Stimulated activated memory B cell treated with anti-CD40 and anti-IgM and Interleukin-4, amounts not matched to agents 10 μg/mL and 1 μg/mL and 100 μg/mL, for 72 hours (primary cell): ENCODE results near the gene TSN.
A peak's percentile ranks its signal among the peaks of the same experiment; 100 is the strongest.

ENCODE experiments used
- ATAC-seq: fragments of 150-1000 bp; cut with Tn5 transposase; 2 replicates; pipeline ENCODE4 v1.10.0; 2021
- H3K27ac Mint-ChIP-seq: one replicate; pipeline ENCODE4 v1.8.0; 2022; ENCODE audit warnings: mild to moderate bottlenecking, mixed read lengths
- H3K27me3 Mint-ChIP-seq: one replicate; pipeline ENCODE4 v1.8.0; 2022; ENCODE audit warnings: mixed read lengths
- H3K36me3 Mint-ChIP-seq: one replicate; pipeline ENCODE4 v1.8.0; 2022; ENCODE audit warnings: mixed read lengths
- H3K4me1 Mint-ChIP-seq: one replicate; pipeline ENCODE4 v1.8.0; 2022; ENCODE audit warnings: mixed read lengths
- H3K4me3 Mint-ChIP-seq: one replicate; pipeline ENCODE4 v1.8.0; 2022; ENCODE audit warnings: mild to moderate bottlenecking, moderate library complexity, mixed read lengths
- H3K9me3 Mint-ChIP-seq: one replicate; pipeline ENCODE4 v1.8.0; 2022; ENCODE audit warnings: mixed read lengths

TSN gene

GRCh38 chr2:121776885-121777698, 21.6 kb downstream of the TSN start:
- H3K27me3 Mint-ChIP-seq: no peaks in the 10 kb centered on the region
- H3K9me3 Mint-ChIP-seq: no peaks in the 10 kb centered on the region
- H3K27ac Mint-ChIP-seq: no peak overlapping the region
- ATAC-seq: no peak
- H3K4me3 Mint-ChIP-seq: no peak overlapping the region
- no peaks in the 10 kb centered on the region for H3K36me3 Mint-ChIP-seq
- H3K4me1 Mint-ChIP-seq: no peaks in the 10 kb centered on the region

GRCh38 chr2:121777699-121778058, 22.2 kb downstream of the TSN start:
- ATAC-seq: no peak
- Mint-ChIP-seq H3K4me1 (no peaks in the 10 kb centered on the region), H3K27ac (no peak overlapping the region), H3K36me3 (no peaks in the 10 kb centered on the region), H3K9me3 (no peaks in the 10 kb centered on the region), H3K4me3 (no peak overlapping the region), H3K27me3 (no peaks in the 10 kb centered on the region)

- Mint-ChIP-seq H3K9me3 (no peaks in the 10 kb centered on the region), H3K4me1 (no peaks in the 10 kb centered on the region), H3K4me3 (no peak overlapping the region), H3K36me3 (no peaks in the 10 kb centered on the region), H3K27me3 (no peaks in the 10 kb centered on the region), H3K27ac (no peak overlapping the region)
- ATAC-seq: no peak
Observed at GRCh38 chr2:121778741-121779487, 23.5 kb downstream of the TSN start.

- Mint-ChIP-seq H3K27me3 (no peaks in the 10 kb centered on the region), H3K4me1 (no peaks in the 10 kb centered on the region), H3K27ac (no peak overlapping the region), H3K36me3 (no peaks in the 10 kb centered on the region), H3K9me3 (no peaks in the 10 kb centered on the region), H3K4me3 (no peak overlapping the region)
- no peak for ATAC-seq
Observed at GRCh38 chr2:121783180-121783579, 27.7 kb downstream of the TSN start.

- H3K36me3 Mint-ChIP-seq: no peaks in the 10 kb centered on the region
- peaks cover 28% of the 10 kb centered on the region for H3K27me3 Mint-ChIP-seq
- ATAC-seq: no peak
- no peak overlapping the region for H3K4me3 Mint-ChIP-seq
- H3K4me1 Mint-ChIP-seq: no peaks in the 10 kb centered on the region
- H3K9me3 Mint-ChIP-seq: no peaks in the 10 kb centered on the region
- H3K27ac Mint-ChIP-seq: no peak overlapping the region
Observed at GRCh38 chr2:121788685-121789084, 33.2 kb downstream of the TSN start.

- no peak overlapping the region for H3K27ac Mint-ChIP-seq
- H3K4me3 Mint-ChIP-seq: no peak overlapping the region
- ATAC-seq: no peak
- H3K9me3 Mint-ChIP-seq: no peaks in the 10 kb centered on the region
- H3K27me3 Mint-ChIP-seq: peaks cover 35% of the 10 kb centered on the region
- no peaks in the 10 kb centered on the region for H3K4me1 Mint-ChIP-seq
- H3K36me3 Mint-ChIP-seq: no peaks in the 10 kb centered on the region
Observed at GRCh38 chr2:121790276-121790956, 35.0 kb downstream of the TSN start.

- no peaks in the 10 kb centered on the region for H3K4me1 Mint-ChIP-seq
- no peaks in the 10 kb centered on the region for H3K9me3 Mint-ChIP-seq
- no peaks in the 10 kb centered on the region for H3K36me3 Mint-ChIP-seq
- no peak for ATAC-seq
- H3K4me3 Mint-ChIP-seq: no peak overlapping the region
- H3K27ac Mint-ChIP-seq: no peak overlapping the region
- peaks cover 38% of the 10 kb centered on the region for H3K27me3 Mint-ChIP-seq
Observed at GRCh38 chr2:121791290-121791689, 35.8 kb downstream of the TSN start.

- peaks cover 43% of the 10 kb centered on the region for H3K27me3 Mint-ChIP-seq
- ATAC-seq: no peak
- no peak overlapping the region for H3K27ac Mint-ChIP-seq
- no peak overlapping the region for H3K4me3 Mint-ChIP-seq
- no peaks in the 10 kb centered on the region for H3K4me1 Mint-ChIP-seq
- no peaks in the 10 kb centered on the region for H3K36me3 Mint-ChIP-seq
- H3K9me3 Mint-ChIP-seq: no peaks in the 10 kb centered on the region
Observed at GRCh38 chr2:121791801-121792221, 36.4 kb downstream of the TSN start.

GRCh38 chr2:121793816-121794215, 38.4 kb downstream of the TSN start:
- no peaks in the 10 kb centered on the region for H3K36me3 Mint-ChIP-seq
- peaks cover 49% of the 10 kb centered on the region for H3K27me3 Mint-ChIP-seq

GRCh38 chr2:121794233-121794632, 38.8 kb downstream of the TSN start:
- no peaks in the 10 kb centered on the region for H3K9me3 Mint-ChIP-seq
- no peak for ATAC-seq
- H3K36me3 Mint-ChIP-seq: no peaks in the 10 kb centered on the region
- no peak overlapping the region for H3K27ac Mint-ChIP-seq
- H3K27me3 Mint-ChIP-seq: peaks cover 49% of the 10 kb centered on the region
- no peaks in the 10 kb centered on the region for H3K4me1 Mint-ChIP-seq
- no peak overlapping the region for H3K4me3 Mint-ChIP-seq

More at GRCh38 chr2:121793816-121794215, 38.4 kb downstream of the TSN start:
- H3K27ac Mint-ChIP-seq: no peak overlapping the region
- no peak overlapping the region for H3K4me3 Mint-ChIP-seq
- ATAC-seq: no peak
- H3K4me1 Mint-ChIP-seq: no peaks in the 10 kb centered on the region
- H3K9me3 Mint-ChIP-seq: no peaks in the 10 kb centered on the region

GRCh38 chr2:121796239-121796638, 40.8 kb downstream of the TSN start:
- Mint-ChIP-seq H3K4me1 (no peaks in the 10 kb centered on the region), H3K9me3 (peaks cover 6% of the 10 kb centered on the region), H3K36me3 (no peaks in the 10 kb centered on the region), H3K4me3 (no peak overlapping the region), H3K27ac (no peak overlapping the region), H3K27me3 (peaks cover 29% of the 10 kb centered on the region)
- ATAC-seq: no peak

GRCh38 chr2:121798617-121799016, 43.2 kb downstream of the TSN start:
- H3K9me3 Mint-ChIP-seq: peaks cover 15% of the 10 kb centered on the region
- peaks cover 2% of the 10 kb centered on the region for H3K4me1 Mint-ChIP-seq
- no peak overlapping the region for H3K4me3 Mint-ChIP-seq
- H3K27me3 Mint-ChIP-seq: peaks cover 21% of the 10 kb centered on the region
- H3K36me3 Mint-ChIP-seq: peaks cover 9% of the 10 kb centered on the region
- no peak overlapping the region for H3K27ac Mint-ChIP-seq
- no peak for ATAC-seq

- no peak for ATAC-seq
- Mint-ChIP-seq H3K4me3 (no peak overlapping the region), H3K9me3 (peaks cover 15% of the 10 kb centered on the region), H3K4me1 (peaks cover 16% of the 10 kb centered on the region), H3K27ac (no peak overlapping the region), H3K27me3 (peaks cover 22% of the 10 kb centered on the region), H3K36me3 (peaks cover 9% of the 10 kb centered on the region)
Observed at GRCh38 chr2:121801916-121802315, 46.5 kb downstream of the TSN start.

- H3K27me3 Mint-ChIP-seq: peaks cover 26% of the 10 kb centered on the region
- peaks cover 15% of the 10 kb centered on the region for H3K9me3 Mint-ChIP-seq
- peaks cover 16% of the 10 kb centered on the region for H3K4me1 Mint-ChIP-seq
- H3K4me3 Mint-ChIP-seq: no peak overlapping the region
- ATAC-seq: no peak
- H3K36me3 Mint-ChIP-seq: peaks cover 9% of the 10 kb centered on the region
- H3K27ac Mint-ChIP-seq: no peak overlapping the region
Observed at GRCh38 chr2:121803503-121803902, 48.1 kb downstream of the TSN start.

GRCh38 chr2:121804340-121804739, 48.9 kb downstream of the TSN start:
- peaks cover 16% of the 10 kb centered on the region for H3K4me1 Mint-ChIP-seq
- H3K27ac Mint-ChIP-seq: no peak overlapping the region
- ATAC-seq: peak; percentile 55
- H3K4me3 Mint-ChIP-seq: no peak overlapping the region
- peaks cover 15% of the 10 kb centered on the region for H3K9me3 Mint-ChIP-seq
- peaks cover 31% of the 10 kb centered on the region for H3K27me3 Mint-ChIP-seq
- peaks cover 9% of the 10 kb centered on the region for H3K36me3 Mint-ChIP-seq
